IgD-negative memory B cell (primary cell): ENCODE data around the gene NYAP1. TPM values are rescaled to one million over a fixed set of nuclear protein-coding genes. Genes with fewer than 3 reads are reported as not detected.
A peak's percentile ranks its signal among the peaks of the same experiment; 100 is the strongest.
"Not testable (repeated sequence)": the region's sequence is repeated elsewhere in the genome, so short reads cannot be mapped to it uniquely, and the experiment has no call there.

Source experiments
- H3K27ac Mint-ChIP-seq, 3 donors: one replicate each; pipeline ENCODE4 v1.8.0; 2020 to 2022; ENCODE audit warnings: mild to moderate bottlenecking in 3 of 3, mixed read lengths in 3 of 3, moderate library complexity in 1 of 3
- H3K27me3 Mint-ChIP-seq: one replicate; pipeline ENCODE4 v1.8.0; 2021; ENCODE audit warnings: mixed read lengths
- H3K36me3 Mint-ChIP-seq: one replicate; pipeline ENCODE4 v1.8.0; 2020; ENCODE audit warnings: mild to moderate bottlenecking, mixed read lengths
- H3K4me1 Mint-ChIP-seq, 3 donors: one replicate each; pipeline ENCODE4 v1.8.0; 2020 to 2022; ENCODE audit warnings: mixed read lengths in 3 of 3, mild to moderate bottlenecking in 1 of 3
- H3K4me3 Mint-ChIP-seq, 4 donors: one replicate each; pipeline ENCODE4 v1.8.0; 2020 to 2022; ENCODE audit warnings: mild to moderate bottlenecking in 4 of 4, mixed read lengths in 4 of 4, moderate library complexity in 3 of 4
- H3K9me3 Mint-ChIP-seq, 3 donors: one replicate each; pipeline ENCODE4 v1.8.0; 2020 to 2021; ENCODE audit warnings: mixed read lengths in 3 of 3, mild to moderate bottlenecking in 1 of 3
- polyA plus RNA-seq: library from polyadenylated mRNA; unstranded; fragments of 300-500 nt; fragmentation: Illumina TruSeq; gene quantifications from one replicate; pipeline ENCODE4 v1.2.3, GENCODE V29; 2021

NYAP1 gene
- polyA plus RNA-seq, 1 donor from 2014 or later = not detected

GRCh38 chr7:100532165-100533022 is 48.7 kb downstream of the NYAP1 start:
- Mint-ChIP-seq H3K4me1 (peaks cover 0 to 2% (median 0%) of the 10 kb centered on the region in 3 donors), H3K36me3 (peaks cover 2% of the 10 kb centered on the region), H3K27ac (peak overlapping the region in 1 of 3 donors; percentile 73), H3K27me3 (peaks cover 4% of the 10 kb centered on the region), H3K4me3 (no peak overlapping the region), H3K9me3 (no peaks in the 10 kb centered on the region)

- H3K4me3 Mint-ChIP-seq = not testable (repeated sequence)
Measured at GRCh38 chr7:100535982-100536381, 52.3 kb downstream of the NYAP1 start.

DNA sequence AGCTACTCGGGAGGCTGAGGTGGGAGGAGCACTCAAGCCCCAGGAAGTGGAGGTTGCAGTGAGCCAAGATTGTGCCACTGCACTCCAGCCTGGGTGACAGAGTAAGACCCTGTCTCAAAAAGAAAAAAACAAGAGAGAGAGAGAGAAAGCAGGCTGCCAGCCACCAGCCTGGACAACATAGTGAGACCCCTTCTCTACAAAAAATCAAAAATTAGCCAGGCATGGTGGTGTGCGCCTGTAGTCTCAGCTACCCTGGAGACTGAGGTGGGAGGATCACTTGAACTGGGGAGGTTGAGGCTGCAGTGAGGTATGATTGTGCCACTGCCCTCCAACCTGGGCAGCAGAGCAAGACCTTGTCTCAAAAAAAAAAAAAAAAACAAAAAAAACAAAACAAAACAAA is 53.0 kb downstream of the NYAP1 start:
- not testable (repeated sequence) for H3K4me3 Mint-ChIP-seq, H3K27ac Mint-ChIP-seq, H3K27me3 Mint-ChIP-seq

More at GRCh38 chr7:100535982-100536381, 52.3 kb downstream of the NYAP1 start:
- not testable (repeated sequence) for H3K36me3 Mint-ChIP-seq, H3K27me3 Mint-ChIP-seq, H3K9me3 Mint-ChIP-seq, H3K27ac Mint-ChIP-seq
- H3K4me1 Mint-ChIP-seq = peaks cover 7 to 18% (median 11%) of the 10 kb centered on the region in 3 donors

GRCh38 chr7:100538348-100538653 is 54.6 kb downstream of the NYAP1 start:
- peak overlapping the region; percentile 87 to 99 (median 98) for H3K4me3 Mint-ChIP-seq
- no peaks in the 10 kb centered on the region for H3K36me3 Mint-ChIP-seq
- peak overlapping the region in 2 of 3 donors; percentile 44 to 95 for H3K27ac Mint-ChIP-seq
- H3K9me3 Mint-ChIP-seq = no peaks in the 10 kb centered on the region
- peaks cover 22 to 33% (median 26%) of the 10 kb centered on the region in 3 donors for H3K4me1 Mint-ChIP-seq
- no peaks in the 10 kb centered on the region for H3K27me3 Mint-ChIP-seq

More for the DNA sequence above, 53.0 kb downstream of the NYAP1 start:
- not testable (repeated sequence) for H3K36me3 Mint-ChIP-seq, H3K9me3 Mint-ChIP-seq
- peaks cover 11 to 23% (median 15%) of the 10 kb centered on the region in 3 donors for H3K4me1 Mint-ChIP-seq

GRCh38 chr7:100538654-100539435 is 55.1 kb downstream of the NYAP1 start, which contains the start of gene AGFG2:
TSS of gene AGFG2 (plus strand) at chr7:100539203. CDS start at chr7:100539347, 144 bp downstream.
- Mint-ChIP-seq H3K27me3 (no peaks in the 10 kb centered on the region), H3K36me3 (no peaks in the 10 kb centered on the region), H3K9me3 (no peaks in the 10 kb centered on the region), H3K4me1 (peaks cover 27 to 39% (median 32%) of the 10 kb centered on the region in 3 donors), H3K27ac (peak within 1 kb of the TSS; percentile 37 to 95 (median 44)), H3K4me3 (peak within 1 kb of the TSS; percentile 87 to 99 (median 98))

GRCh38 chr7:100539436-100540006 is 55.8 kb downstream of the NYAP1 start:
- Mint-ChIP-seq H3K27me3 (peaks cover 1% of the 10 kb centered on the region), H3K4me3 (peak overlapping the region; percentile 87 to 99 (median 96)), H3K27ac (peak overlapping the region in 1 of 3 donors; percentile 37), H3K9me3 (no peaks in the 10 kb centered on the region), H3K4me1 (peaks cover 33 to 45% (median 38%) of the 10 kb centered on the region in 3 donors), H3K36me3 (no peaks in the 10 kb centered on the region)

- Mint-ChIP-seq H3K4me1 (peaks cover 40 to 51% (median 45%) of the 10 kb centered on the region in 3 donors), H3K4me3 (peak overlapping the region; percentile 79 to 96 (median 88)), H3K9me3 (no peaks in the 10 kb centered on the region), H3K36me3 (peaks cover 1% of the 10 kb centered on the region), H3K27ac (peak overlapping the region in 1 of 3 donors; percentile 37), H3K27me3 (peaks cover 1% of the 10 kb centered on the region)
Measured at GRCh38 chr7:100540073-100540723, 56.5 kb downstream of the NYAP1 start.

DNA sequence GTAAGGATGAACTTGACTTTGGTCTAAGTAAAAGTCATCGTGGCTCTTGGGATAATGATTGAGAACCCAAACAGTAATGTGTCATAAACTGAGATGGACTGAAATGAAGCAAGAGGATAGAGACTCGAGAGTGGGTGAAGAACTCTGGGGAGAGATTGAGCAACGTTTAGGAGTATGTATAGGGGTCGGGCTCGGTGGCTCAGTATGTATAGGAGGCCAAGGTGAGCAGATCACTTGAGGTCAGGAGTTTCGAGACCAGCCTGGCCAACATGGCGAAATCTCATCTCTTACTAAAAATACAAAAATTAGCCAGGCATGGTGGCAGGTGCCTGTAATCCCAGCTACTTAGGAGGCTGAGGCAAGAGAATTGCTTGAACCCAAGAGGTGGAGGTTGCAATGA is 57.6 kb downstream of the NYAP1 start:
- H3K36me3 Mint-ChIP-seq, H3K9me3 Mint-ChIP-seq, H3K27me3 Mint-ChIP-seq: not testable (repeated sequence)
- H3K4me3 Mint-ChIP-seq = peak overlapping the region in 3 of 4 donors; percentile 29 to 87 (median 62)
- H3K27ac Mint-ChIP-seq = peak overlapping the region in 2 of 3 donors; percentile 30 to 40
- H3K4me1 Mint-ChIP-seq = peaks cover 49 to 61% (median 52%) of the 10 kb centered on the region in 3 donors

DNA sequence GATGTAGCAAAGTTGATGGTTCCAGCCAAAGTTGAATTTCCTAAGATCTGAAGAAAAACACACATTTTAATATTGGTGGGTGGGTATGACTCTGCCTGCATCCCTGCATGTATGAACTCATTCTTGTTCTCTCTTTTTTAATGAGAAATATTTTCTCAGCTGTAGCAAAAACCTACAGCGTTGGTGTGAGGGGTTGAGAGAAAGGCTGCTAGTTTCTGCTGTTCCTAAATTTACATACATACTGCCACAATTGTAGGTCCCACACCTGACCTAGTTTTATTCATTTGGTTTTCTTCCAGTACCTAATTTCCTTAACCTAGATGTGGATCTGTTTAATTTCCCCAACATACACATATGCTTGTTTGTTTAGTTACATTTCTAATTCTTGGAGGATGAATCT is 59.9 kb downstream of the NYAP1 start:
- peaks cover 2% of the 10 kb centered on the region for H3K36me3 Mint-ChIP-seq
- peaks cover 61 to 75% (median 64%) of the 10 kb centered on the region in 3 donors for H3K4me1 Mint-ChIP-seq
- H3K27me3 Mint-ChIP-seq = peaks cover 1% of the 10 kb centered on the region

GRCh38 chr7:100544386-100544785 is 60.7 kb downstream of the NYAP1 start:
- peaks cover 1% of the 10 kb centered on the region for H3K27me3 Mint-ChIP-seq
- H3K4me1 Mint-ChIP-seq = peaks cover 61 to 75% (median 63%) of the 10 kb centered on the region in 3 donors
- peak overlapping the region in 3 of 4 donors; percentile 25 to 68 (median 54) for H3K4me3 Mint-ChIP-seq
- H3K27ac Mint-ChIP-seq = peak overlapping the region in 2 of 3 donors; percentile 63 to 84
- peaks cover 5% of the 10 kb centered on the region for H3K36me3 Mint-ChIP-seq
- H3K9me3 Mint-ChIP-seq = no peaks in the 10 kb centered on the region

More for the DNA sequence above, 59.9 kb downstream of the NYAP1 start:
- peak overlapping the region; percentile 63 to 84 (median 71) for H3K27ac Mint-ChIP-seq
- no peaks in the 10 kb centered on the region for H3K9me3 Mint-ChIP-seq
- H3K4me3 Mint-ChIP-seq = peak overlapping the region; percentile 10 to 68 (median 40)

Other genes with a start within 250 kb of the NYAP1 start
- 9.9 TPM for gene SPDYE3, start 176.2 kb upstream of the NYAP1 start, polyA plus RNA-seq
- gene PILRB, start 125.8 kb upstream of the NYAP1 start, polyA plus RNA-seq = 14.3 TPM
- 2.3 TPM for gene PILRA, start 110.4 kb upstream of the NYAP1 start, polyA plus RNA-seq
- 12.1 TPM for gene ZCWPW1, start 55.2 kb upstream of the NYAP1 start, polyA plus RNA-seq
- gene MEPCE, start 54.1 kb upstream of the NYAP1 start, polyA plus RNA-seq = 19.8 TPM
- 39.3 TPM for gene PPP1R35, start 47.4 kb upstream of the NYAP1 start, polyA plus RNA-seq
- 0.78 TPM for gene SPACDR, start 19.7 kb upstream of the NYAP1 start, polyA plus RNA-seq
- gene TSC22D4, start 4.7 kb upstream of the NYAP1 start, polyA plus RNA-seq = 25.6 TPM
- 7.3 TPM for gene AGFG2, start 55.3 kb downstream of the NYAP1 start, polyA plus RNA-seq
- gene SAP25, start 90.0 kb downstream of the NYAP1 start, polyA plus RNA-seq = 0.73 TPM
- 160 TPM for gene LRCH4, start 102.2 kb downstream of the NYAP1 start, polyA plus RNA-seq
- 0.36 TPM for gene FBXO24, start 102.4 kb downstream of the NYAP1 start, polyA plus RNA-seq
- 0.98 TPM for gene PCOLCE, start 118.4 kb downstream of the NYAP1 start, polyA plus RNA-seq
- 14.4 TPM for gene MOSPD3, start 128.6 kb downstream of the NYAP1 start, polyA plus RNA-seq
- 0.44 TPM for gene TFR2, start 157.6 kb downstream of the NYAP1 start, polyA plus RNA-seq
- not detected for gene ACTL6B, start 172.5 kb downstream of the NYAP1 start, polyA plus RNA-seq
- 62.7 TPM for gene GNB2, start 189.8 kb downstream of the NYAP1 start, polyA plus RNA-seq
- gene GIGYF1, start 210.3 kb downstream of the NYAP1 start, polyA plus RNA-seq = 2.6 TPM
- gene POP7, start 222.2 kb downstream of the NYAP1 start, polyA plus RNA-seq = 48.6 TPM
- gene EPO, start 236.5 kb downstream of the NYAP1 start, polyA plus RNA-seq = not detected
- gene ZAN, start 249.7 kb downstream of the NYAP1 start, polyA plus RNA-seq = not detected